ENCODE measurements around the gene IAH1. TPM values are rescaled to one million over a fixed set of nuclear protein-coding genes. Genes with fewer than 3 reads are reported as not detected.
A peak's percentile ranks its signal among the peaks of the same experiment; 100 is the strongest.

IAH1 gene, protein sequence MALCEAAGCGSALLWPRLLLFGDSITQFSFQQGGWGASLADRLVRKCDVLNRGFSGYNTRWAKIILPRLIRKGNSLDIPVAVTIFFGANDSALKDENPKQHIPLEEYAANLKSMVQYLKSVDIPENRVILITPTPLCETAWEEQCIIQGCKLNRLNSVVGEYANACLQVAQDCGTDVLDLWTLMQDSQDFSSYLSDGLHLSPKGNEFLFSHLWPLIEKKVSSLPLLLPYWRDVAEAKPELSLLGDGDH
- total RNA-seq: 40.0 TPM

- TF ChIP-seq POLR2A (IDR thresholded peaks at IDR 0.05) (peak in 1 of 2 donors; percentile 49), POLR2AphosphoS5 (IDR thresholded peaks at IDR 0.05; ENCODE audit: insufficient read depth in 1 of 2, low read depth in 1 of 2) (peak in 1 of 2 donors; percentile 11)
- TF ChIP-seq, protein P1, sequence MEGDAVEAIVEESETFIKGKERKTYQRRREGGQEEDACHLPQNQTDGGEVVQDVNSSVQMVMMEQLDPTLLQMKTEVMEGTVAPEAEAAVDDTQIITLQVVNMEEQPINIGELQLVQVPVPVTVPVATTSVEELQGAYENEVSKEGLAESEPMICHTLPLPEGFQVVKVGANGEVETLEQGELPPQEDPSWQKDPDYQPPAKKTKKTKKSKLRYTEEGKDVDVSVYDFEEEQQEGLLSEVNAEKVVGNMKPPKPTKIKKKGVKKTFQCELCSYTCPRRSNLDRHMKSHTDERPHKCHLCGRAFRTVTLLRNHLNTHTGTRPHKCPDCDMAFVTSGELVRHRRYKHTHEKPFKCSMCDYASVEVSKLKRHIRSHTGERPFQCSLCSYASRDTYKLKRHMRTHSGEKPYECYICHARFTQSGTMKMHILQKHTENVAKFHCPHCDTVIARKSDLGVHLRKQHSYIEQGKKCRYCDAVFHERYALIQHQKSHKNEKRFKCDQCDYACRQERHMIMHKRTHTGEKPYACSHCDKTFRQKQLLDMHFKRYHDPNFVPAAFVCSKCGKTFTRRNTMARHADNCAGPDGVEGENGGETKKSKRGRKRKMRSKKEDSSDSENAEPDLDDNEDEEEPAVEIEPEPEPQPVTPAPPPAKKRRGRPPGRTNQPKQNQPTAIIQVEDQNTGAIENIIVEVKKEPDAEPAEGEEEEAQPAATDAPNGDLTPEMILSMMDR (IDR thresholded peaks at IDR 0.05): no peak
- no peak for DNase-seq (ENCODE audit: extremely low spot score in 2 of 2)
- intact Hi-C loops (cut with DNase I): no loop called here
- peak within 1 kb of the TSS; percentile 54 to 78 for H3K4me3 ChIP-seq
- H3K4me1 ChIP-seq: peaks cover 34% of the 10 kb centered on the region
- no peaks in the 10 kb centered on the region for H3K9me3 ChIP-seq
- H3K27me3 ChIP-seq: no peaks in the 10 kb centered on the region
- peaks cover 0 to 7% of the 10 kb centered on the region in 2 donors for H3K36me3 ChIP-seq
- H3K27ac ChIP-seq: peak within 1 kb of the TSS; percentile 83
These were observed at the start of gene IAH1 for GRCh38 chr2:9474361-9475057. Gene IAH1 (plus strand): TSS chr2:9474551. CDS start chr2:9474567, 16 bp downstream.

DNA sequence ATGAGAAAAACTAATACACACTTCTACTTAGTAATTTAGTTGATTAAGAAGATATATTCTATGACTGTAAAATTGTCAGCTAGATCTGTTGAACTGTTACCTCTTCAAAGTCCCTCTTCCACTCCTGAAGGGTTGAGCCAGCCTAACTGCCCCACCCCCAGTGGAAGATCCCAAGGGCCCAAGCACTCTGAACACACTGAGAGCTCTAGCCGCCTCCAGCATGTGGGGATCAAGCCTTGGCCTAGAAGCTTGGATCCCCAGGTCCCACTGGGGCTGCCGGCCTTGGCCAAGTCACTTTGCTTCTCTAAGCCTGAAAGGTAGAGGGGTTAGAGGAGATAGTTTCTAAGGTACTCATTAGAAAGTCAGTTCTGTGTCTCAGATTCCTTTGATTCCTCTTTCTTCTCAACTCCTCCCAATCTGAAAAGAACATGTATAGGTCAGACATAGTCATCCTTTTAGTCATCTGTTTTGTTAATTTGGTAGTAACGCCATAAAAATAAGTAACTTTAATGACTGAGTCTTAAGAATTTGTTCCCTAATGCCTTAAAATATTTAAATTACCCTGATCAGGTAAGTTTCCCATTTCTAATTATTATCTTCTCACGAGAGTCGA lies 45.3 kb upstream of the IAH1 start:
- no peak for DNase-seq (ENCODE audit: extremely low spot score in 2 of 2)
- H3K27me3 ChIP-seq: no peaks in the 10 kb centered on the region
- no peaks in the 10 kb centered on the region for H3K9me3 ChIP-seq

DNA sequence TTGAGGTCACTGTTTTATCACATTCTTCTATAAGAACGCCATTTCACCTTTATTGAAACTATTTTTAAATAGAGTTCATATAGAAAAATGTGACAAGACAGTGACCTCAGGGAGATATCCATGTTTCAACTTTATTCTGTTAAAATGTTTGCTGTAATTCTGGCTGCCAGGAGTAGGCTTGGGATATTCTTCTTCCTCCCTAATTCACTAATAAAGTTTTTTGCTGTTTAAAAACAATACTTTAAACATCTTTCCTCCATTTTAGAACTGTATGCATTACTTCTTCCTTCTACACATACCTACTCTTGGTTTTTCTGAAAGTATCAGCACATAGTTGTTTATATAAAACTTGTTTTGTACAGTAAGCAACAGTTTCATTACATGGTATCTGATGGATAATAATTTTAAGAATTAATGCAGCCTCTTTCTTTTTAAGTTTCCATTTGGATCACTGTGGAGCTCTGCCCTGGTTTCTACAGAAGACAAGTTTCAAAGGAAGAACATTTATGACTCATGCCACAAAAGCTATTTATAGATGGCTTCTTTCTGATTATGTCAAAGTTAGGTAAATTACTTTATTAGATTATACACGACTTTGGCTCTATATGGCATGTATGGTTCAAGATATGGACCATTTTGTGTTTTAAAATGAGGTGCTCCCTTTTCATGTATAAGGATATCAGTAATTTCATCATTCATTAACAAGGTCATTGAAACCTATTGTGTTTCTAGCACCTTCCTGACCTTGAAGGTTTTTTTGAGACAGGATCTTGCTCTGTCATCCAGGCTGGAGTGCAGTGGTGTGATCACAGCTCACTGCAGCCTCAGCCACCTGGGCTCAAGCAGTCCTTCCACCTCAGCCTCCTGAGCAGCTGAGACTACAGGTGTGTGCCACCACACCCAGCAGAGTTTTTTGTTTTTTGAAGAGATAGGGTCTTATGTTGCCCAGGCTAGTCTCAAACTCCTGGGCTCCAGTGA lies 43.7 kb upstream of the IAH1 start:
- Histone ChIP-seq H3K9me3 (no peaks in the 10 kb centered on the region), H3K36me3 (peaks cover 0 to 45% of the 10 kb centered on the region in 2 donors), H3K4me3 (no peak overlapping the region), H3K27me3 (no peaks in the 10 kb centered on the region), H3K4me1 (no peaks in the 10 kb centered on the region), H3K27ac (no peak overlapping the region)
- intact Hi-C loops (cut with DNase I): no loop called here
- TF ChIP-seq, protein P1 (IDR thresholded peaks at IDR 0.05): no peak
- TF ChIP-seq POLR2A (IDR thresholded peaks at IDR 0.05): no peak
- TF ChIP-seq POLR2AphosphoS5 (IDR thresholded peaks at IDR 0.05; ENCODE audit: insufficient read depth in 1 of 2, low read depth in 1 of 2): no peak
- DNase-seq (ENCODE audit: extremely low spot score in 2 of 2): no peak

More for the DNA sequence above, 45.3 kb upstream of the IAH1 start:
- H3K27ac ChIP-seq: no peak overlapping the region
- peaks cover 11% of the 10 kb centered on the region for H3K4me1 ChIP-seq
- no peak overlapping the region for H3K4me3 ChIP-seq
- peaks cover 0 to 38% of the 10 kb centered on the region in 2 donors for H3K36me3 ChIP-seq
- no peak for TF ChIP-seq POLR2AphosphoS5 (IDR thresholded peaks at IDR 0.05; ENCODE audit: insufficient read depth in 1 of 2, low read depth in 1 of 2)
- TF ChIP-seq, protein P1 (IDR thresholded peaks at IDR 0.05): no peak
- TF ChIP-seq POLR2A (IDR thresholded peaks at IDR 0.05): no peak
- intact Hi-C loops (cut with DNase I): no loop called here

- Histone ChIP-seq H3K36me3 (peaks cover 0 to 68% of the 10 kb centered on the region in 2 donors), H3K27ac (no peak overlapping the region), H3K27me3 (no peaks in the 10 kb centered on the region), H3K4me3 (no peak overlapping the region), H3K4me1 (no peaks in the 10 kb centered on the region), H3K9me3 (no peaks in the 10 kb centered on the region)
- DNase-seq (ENCODE audit: extremely low spot score in 2 of 2): no peak
- intact Hi-C loops (cut with DNase I): no loop called here
- no peak for TF ChIP-seq POLR2AphosphoS5 (IDR thresholded peaks at IDR 0.05; ENCODE audit: insufficient read depth in 1 of 2, low read depth in 1 of 2)
- TF ChIP-seq, protein P1 (IDR thresholded peaks at IDR 0.05): no peak
- no peak for TF ChIP-seq POLR2A (IDR thresholded peaks at IDR 0.05)
These were observed 39.9 kb upstream of the IAH1 start for GRCh38 chr2:9434489-9434888.

Data from vagina (tissue), 2 donors.